ENCODE results near the gene NFYC.

Gene NFYC

DNA sequence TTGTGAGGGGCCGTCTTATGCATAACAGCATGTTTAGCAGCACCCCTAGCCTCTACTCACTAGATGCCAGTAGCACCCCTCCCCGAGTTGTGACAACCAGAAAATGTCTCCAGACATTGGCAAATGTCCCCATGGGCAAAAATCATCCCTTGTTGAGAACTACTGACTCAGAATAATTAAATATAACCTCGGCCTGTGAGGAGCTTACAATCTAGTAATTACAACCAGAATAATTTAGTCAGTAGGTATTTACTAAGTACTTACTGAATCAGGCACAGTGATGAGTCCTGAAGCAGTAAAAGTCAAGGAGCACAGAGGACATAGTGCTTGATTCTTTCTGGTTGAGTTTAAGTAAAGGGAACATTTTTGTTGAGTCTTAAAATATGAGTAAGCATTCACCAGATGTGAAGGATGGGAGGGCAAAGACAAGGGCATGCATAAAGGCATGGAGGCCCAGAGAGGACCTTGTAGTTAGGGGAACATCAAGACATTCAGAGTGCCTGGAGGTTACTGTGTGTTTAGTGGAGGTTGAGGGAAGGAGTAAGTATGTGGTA, 48.0 kb downstream of the NFYC start:
- DNase-seq (ENCODE audit: low spot score) = no peak

GRCh38 chr1:40740039-40740996, 48.8 kb downstream of the NFYC start:
- peak; percentile 15 for DNase-seq (ENCODE audit: low spot score)

DNA sequence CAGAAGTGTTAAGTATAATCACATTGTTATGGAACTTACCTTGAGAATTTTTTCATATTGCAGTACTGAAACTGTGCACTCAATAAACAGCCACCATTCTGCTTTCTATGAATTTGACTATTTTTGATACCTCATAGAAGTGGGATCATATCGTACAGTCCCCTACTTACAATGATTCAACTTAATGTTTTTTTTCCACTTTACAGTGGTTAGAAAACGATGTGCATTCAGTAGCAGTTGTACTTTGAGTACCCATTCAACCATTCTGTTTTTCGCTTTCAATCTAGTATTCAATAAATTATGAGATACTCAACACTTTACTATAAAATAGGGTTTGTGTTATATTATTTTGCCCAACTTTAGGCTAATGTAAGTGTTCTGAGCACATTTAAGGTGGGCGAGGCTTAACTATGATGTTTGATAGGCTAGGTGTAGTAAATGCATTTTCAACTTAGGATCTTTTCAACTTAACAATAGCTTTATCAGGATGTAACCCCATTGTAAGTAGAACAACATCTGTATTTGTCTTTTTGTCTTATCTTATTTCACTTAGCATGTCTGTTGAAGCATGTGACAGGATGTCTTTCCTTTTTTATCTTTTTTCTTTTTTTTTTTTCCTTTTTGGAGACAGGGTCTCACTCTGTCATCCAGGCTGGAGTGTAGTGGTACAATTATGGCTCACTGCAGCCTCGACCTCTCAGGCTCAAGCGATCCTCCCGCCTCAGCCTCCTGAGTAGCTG, 49.7 kb downstream of the NFYC start:
- DNase-seq (ENCODE audit: low spot score) = no peak

DNA sequence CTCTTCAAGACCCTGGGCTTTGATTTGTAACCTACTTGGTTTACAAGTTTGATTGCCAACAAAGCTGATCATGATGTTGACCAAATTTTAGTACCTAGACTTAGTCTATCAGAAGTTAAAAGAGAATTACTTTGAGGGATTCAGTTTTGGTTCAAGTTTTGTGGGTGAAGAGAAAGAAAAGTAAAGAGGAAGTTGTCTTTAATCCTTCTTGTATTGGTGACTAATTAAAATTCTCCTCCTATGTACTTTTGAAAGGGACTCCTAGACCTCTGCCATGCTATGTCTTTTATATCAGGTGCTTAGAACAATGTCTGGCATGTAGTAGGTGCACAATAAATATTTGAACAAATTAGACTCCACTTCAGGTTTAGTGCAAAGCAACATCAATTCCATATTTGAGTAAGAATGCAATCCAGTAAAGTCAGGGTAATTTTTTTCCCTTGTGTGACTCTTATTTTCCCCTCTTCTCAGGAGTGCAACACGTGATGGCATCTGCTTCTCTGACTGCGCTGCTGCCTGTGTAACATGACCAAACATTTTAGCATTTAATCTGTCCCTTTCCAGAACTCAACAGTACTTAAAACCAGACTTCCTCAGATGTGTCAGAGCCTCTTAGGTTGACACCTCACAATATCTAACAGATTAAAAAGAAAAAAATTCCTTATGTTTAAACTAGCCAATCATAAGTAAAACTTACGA, 51.0 kb downstream of the NFYC start:
- no peak for DNase-seq (ENCODE audit: low spot score)

DNA sequence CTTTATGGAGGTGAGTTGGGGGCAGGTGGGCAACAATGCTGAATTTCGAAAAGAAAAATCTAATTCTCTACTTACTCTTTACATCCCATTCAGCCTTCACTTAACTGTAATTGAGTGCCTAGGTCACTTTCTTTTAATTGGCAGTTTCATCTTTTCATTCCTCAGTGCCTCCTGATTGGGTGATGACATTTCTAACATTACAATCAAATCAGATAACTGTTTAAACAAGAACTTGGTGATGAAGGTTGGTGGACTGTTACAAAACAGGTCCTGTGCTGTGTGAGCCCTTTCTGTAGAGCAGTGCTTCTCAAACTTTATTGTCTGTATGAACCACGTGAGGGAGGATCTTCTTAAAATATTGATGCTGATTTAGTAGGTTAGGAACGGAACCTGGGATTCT, 51.9 kb downstream of the NFYC start:
- DNase-seq (ENCODE audit: low spot score) = no peak

- DNase-seq (ENCODE audit: low spot score) = no peak
These were observed 52.4 kb downstream of the NFYC start for GRCh38 chr1:40743860-40744259.

DNA sequence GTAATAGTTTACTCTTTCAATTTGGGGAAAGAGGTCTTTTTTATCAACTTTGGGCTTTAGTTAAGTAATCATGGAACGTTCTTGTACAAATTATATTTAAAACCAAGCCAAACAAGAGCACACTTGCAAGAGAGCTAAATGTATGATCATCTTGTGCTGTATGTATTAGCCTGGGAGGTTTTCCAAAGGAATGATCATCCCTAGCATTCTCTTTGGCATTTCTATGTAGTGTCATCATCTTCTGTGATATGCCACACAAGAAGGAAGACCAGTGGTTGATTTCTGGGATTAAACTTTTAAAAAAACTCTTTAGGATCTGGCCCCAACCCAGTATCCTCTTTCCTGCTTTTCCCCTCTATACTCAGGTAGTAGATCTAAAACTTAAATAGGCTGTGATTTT, 53.7 kb downstream of the NFYC start:
- no peak for DNase-seq (ENCODE audit: low spot score)

DNA sequence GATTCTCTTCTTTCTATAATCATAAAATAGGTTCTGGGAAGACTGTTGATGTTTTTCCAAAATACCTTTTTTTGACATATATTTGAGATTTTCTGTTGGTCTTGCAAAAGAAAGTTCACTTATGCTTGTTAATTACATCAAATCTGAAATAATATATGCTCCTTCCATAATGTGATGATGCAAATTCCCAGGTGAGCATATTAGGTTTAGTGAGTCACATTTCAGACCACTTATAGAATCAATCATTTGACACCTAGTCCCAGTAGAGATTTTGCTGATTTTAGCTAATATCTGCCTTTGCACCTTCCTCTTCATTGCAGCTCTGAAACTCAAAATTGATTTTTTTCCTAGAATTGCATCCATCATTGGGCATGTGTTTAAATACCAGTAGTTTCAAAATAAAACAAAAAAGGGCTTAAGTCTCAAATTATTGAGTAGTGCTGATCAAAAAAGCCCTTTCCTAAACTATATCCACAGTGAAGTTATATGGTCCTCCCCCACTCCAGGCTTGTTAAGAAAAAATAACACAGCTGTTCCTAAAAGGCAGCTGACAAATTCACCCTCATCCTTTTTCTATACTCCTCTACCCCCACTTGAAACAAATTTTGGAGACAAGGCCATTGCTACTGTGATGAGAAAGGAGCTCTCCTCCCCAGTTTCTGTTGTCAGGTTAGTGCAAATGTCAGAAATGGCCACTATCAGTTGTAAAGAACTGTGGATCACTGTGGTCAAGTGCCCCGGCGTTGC, 55.0 kb downstream of the NFYC start:
- DNase-seq (ENCODE audit: low spot score) = no peak

- no peak for DNase-seq (ENCODE audit: low spot score)
These were observed 57.6 kb downstream of the NFYC start for GRCh38 chr1:40748841-40749718.

GRCh38 chr1:40749817-40750216, 58.3 kb downstream of the NFYC start:
- DNase-seq (ENCODE audit: low spot score) = no peak

DNA sequence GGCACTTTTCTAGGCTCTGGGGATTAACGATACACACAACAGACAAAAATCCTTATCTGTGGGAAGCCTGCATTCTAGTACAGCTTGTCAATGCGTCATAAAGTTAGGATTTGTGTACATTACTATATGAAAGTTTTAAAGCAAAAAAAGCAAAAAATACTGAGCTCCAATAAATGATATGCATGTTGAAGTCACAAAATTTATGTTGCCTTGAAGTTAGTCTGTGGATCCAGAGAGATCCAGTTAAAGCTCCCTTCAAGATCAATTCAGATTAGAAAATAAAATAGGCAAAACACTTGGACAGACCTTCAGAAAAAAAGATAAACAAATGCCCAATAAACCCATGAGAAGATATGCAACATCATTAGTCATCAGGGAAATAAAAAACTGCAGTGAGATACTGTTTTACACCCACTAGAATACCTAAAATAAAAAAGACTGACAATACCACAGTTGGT, 59.0 kb downstream of the NFYC start:
- DNase-seq (ENCODE audit: low spot score) = no peak

DNA sequence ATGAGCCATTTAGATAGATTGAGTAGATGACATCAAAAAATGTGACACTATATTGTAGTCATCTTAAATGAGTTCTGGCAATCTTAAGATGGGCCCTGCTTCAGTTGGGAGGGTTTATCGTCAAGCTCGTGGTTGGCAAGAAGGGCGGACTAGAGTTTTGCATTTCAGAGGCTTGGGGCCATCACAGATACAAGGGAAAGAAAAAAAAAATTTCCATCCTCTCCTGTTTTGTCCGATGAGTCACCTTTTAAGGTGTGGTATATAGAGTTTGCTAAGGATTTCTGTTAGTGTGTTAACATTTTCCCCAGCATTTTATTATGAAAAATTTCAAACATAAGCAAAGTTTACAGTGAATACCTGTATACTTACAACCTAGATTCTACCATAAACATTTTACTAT, 60.3 kb downstream of the NFYC start:
- no peak for DNase-seq (ENCODE audit: low spot score)

- DNase-seq (ENCODE audit: low spot score) = no peak
These were observed 61.8 kb downstream of the NFYC start for GRCh38 chr1:40753142-40753882.

DNA sequence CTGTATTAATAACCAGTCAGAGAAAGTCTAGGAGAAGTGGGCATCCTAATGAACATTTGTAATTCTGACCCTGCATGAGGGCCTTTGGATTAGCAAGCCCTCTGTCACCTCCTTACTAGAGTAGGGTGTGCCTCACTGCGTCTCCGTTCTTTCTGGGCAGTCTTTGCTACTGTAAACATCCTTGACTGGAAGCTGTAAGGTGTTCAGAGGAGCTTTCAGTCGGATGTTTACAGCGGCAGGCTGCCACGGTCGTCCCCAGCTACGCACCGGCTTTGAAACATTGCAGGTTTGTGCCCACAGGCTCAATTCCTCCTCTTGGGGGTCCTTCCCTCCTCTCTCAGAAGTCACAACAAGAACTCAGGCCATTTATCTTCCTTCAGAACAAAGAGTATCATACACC, 62.7 kb downstream of the NFYC start:
- no peak for DNase-seq (ENCODE audit: low spot score)

DNA sequence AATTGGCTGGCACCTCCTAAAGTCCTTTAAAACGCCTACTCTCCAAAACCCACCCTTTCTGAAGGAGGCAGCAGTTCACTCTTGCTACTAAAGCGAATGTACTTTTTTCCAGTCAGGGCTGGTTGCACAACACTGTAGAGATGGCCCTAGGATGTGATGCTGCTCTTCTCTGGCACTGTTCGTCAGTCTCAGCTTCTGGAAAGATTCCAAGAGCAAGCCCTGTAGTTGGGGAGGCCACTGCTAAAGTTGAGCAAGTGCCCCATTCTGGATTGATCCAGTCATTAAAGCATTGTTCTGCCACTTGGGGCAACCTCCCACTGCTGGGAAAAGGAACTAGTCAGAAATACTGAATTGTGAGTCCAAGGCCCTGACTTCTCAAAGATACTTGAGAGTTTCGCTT, 63.6 kb downstream of the NFYC start:
- DNase-seq (ENCODE audit: low spot score) = no peak

DNA sequence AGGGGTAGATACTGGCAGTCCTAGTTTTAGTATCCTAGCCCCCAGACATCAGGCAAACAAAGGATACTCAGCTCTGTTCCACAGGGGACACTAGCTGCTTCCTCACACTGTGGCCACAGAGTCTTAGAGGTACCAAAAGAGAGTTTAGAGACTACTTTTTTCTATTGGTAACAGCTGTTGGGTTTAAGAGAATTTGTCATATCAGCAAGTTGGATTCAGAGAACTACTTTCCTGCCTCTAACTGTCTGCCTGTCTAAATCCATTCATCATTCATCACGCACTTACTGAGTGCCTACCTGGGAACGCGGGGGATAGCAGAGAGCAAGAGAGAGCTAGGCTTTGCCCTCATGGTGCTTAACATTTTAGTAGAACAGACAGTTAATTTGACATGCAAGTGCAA, 65.0 kb downstream of the NFYC start:
- DNase-seq (ENCODE audit: low spot score) = no peak

DNA sequence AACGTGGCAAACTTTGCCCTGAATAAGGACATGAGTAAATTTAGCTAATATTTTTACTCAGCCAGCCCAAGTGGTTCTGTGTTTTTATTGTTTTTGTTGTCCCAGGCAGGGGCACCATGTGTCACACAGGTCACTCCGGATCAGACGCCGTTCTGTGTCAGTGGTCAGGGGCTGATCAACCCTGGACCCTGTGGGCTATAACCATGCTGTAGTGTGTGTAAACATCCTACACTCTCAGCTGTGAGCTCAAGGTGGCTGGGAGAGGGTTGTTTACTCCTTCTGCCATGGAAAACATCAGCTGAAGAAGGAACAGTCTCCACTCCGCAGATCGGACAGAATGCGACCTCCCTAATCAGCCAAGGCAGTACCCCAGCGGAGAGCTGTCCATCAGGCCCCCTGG, 65.6 kb downstream of the NFYC start:
- no peak for DNase-seq (ENCODE audit: low spot score)

GRCh38 chr1:40758004-40758403, 66.5 kb downstream of the NFYC start:
- DNase-seq (ENCODE audit: low spot score) = no peak

- no peak for DNase-seq (ENCODE audit: low spot score)
These were observed 67.3 kb downstream of the NFYC start for GRCh38 chr1:40758578-40759343.
